Hippocampal formation (tissue), 2 donors: ENCODE data around the gene OBSCN.

Experiments
- DNase-seq, 2 donors: peaks; one replicate each; lab custom pipeline; 2025; lab: John Stamatoyannopoulos, UW

The OBSCN gene

DNA sequence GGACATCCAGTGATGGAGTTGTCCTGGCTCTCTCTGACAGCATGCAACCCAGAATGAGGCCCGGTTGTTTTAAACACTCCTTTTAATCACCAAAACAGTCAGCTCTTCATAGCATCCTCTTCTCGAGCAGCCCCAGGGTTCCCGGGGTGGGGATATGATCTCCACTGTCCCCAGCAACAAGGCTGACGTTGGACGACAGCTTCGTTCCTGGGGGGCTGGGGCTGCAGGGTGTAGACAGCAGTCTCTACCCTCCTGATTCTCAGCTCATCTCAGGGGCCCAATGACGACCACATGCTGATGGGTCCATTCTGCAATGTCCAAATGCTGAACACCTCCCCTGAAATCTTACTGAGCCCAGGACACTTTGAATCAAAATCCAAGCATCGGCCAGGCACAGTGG, 171.8 kb downstream of the OBSCN start:
- no peak for DNase-seq

DNA sequence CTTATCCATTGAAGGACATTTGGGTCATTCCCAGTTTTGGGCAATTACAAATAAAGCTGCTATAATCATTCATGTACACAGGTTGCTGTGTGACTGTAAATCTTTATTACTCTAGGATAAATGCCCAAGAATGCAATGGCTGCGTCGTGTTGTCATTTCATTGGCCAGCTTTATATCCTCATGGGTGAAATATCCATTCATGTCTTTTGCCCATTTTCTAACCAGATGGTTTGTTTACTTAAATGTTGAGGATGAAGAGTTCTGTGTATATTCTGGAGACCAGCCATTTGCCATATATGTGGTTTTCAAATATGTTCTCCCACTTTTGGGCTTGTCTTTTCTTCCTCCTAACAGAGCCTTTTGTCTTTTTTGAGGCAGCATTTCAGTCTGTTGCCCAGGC, 173.5 kb downstream of the OBSCN start:
- no peak for DNase-seq

DNA sequence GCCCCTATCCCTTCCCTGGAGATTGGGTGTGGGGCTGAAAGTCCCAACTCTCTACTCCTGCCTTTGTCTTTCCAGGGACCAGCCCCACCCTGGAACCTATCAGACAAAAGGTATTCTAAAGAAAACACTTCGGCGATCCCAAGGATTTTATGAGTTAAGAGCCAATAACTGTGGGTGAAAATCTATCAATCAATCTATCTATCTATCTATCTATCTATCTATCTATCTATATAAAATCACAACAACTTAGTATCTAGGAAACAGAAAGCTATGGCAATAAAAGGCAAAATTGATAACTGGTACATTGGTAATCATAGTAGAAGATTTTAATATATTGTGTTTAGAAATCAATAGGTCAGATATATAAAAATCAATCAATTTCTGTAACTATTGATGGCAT, 175.9 kb downstream of the OBSCN start:
- no peak for DNase-seq

DNA sequence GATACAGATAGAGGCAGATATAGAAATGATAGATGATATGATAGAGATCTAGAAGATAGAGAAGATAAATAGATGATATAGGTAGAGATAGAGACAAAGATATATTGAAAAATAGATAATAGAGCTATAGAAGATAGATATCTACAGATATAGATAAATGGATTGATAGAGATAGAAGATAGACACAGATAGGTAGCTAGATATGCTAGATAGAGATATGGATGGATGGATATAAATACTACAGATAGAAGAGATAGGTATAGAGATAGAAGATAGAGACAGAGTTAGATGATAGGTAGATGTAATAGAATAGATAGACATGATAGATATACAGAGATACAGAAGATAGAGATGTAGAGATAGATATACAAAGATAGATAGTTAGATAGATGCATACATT, 177.4 kb downstream of the OBSCN start:
- no peak for DNase-seq

DNA sequence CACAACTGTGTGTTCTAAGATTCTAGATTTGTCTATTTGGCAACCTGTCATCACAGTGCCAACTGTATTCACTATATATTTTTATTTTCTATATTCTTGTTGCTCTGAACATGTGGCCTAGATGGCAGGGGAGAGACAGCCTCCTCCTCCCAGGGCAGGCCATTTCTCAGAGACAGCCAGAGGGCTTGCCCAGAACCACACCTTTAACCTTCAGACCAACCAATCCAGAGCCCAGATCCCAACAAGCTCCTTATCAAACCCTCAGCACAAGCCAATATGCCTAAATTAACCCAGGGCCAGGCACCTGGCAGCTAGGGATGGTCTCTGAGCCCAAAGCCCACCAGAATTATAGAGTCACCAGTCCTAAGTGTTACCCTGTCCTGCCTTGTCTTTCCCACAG, 179.5 kb downstream of the OBSCN start:
- DNase-seq = no peak

DNA sequence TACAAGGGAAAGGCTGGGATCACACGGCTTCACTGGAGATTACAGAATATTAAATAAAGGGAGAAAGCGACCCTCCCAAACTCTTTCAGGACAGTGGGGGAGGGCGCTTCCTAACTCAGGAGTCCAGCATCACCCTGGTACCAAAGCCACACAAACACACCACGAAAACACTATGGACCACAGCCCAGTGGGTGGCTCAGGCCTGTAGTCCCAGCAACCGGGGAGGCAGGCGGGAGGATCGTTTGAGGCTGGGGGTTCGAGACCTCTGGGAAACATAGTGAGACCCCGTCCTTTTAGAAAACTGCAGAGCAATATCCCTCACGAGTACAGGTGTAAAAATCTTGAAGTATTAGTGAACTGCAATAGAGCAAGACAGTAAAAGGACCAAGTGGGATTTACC, 182.8 kb downstream of the OBSCN start:
- DNase-seq = no peak

DNA sequence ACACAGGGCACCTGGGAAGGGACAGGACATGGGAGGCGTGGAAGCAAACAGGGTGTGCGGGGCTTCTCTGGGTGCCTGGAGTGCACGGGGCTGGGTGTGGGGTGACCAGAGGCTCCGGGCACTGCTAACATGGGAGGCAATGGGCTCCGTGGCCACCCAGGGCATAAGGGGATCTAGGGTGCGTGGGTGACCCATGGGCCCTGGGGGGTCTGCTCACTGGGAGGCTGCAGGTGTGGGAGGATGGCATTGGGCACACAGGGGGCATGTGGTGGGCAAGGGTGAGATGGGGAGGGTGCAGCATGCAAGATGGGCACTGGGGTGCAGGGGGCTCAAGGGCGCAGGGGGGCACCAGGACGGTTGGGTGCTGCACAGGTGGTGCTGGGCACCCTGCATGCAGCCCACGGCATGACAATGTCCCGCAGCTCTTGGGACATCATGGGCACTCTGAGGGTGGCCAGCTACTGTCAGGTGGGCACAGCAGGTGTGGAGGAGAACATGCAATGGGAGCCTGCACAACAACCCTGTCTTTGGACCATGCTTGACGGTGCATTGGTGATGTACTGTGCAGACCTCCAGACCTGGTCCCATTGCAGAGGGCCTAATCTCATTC, 183.7 kb downstream of the OBSCN start:
- no peak for DNase-seq

DNA sequence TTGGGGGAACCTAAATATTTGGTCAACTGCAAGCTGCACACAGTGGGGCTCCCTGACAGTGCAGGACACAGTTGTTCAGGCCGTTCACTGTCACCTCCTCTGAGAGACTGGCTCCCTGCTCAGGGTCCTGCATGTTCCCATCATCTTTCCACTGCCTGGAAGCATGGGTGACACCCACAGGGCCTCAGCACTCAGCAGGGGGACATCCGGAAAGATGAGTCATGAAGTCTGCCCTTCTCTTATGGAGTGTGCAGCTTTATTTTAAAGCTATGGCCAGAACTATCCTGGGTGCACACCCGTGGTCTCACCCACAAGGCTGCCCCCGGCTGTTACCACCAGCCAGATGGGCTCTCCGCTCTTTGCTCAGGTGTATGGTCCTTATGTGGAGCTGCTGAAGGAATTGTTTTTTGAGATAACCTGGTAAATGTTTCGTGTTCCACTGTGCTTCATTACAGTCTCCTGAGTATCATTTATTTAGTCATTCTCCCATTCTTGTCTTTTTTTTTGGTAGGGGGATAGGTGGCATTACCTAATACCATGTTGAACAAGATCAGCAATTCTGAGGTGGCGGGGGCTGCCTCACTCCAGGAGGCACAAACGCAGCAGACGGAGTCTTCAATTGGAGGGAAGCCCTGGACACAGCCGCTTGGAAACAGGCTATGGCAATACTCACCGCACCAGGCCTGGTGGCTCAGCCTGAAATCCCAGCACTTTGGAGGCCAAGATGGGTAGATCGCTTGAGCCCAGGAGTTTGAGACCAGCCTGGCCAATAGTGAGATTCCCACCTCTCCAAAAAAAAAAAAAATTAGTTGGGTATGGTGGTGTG, 184.5 kb downstream of the OBSCN start:
- no peak for DNase-seq

DNA sequence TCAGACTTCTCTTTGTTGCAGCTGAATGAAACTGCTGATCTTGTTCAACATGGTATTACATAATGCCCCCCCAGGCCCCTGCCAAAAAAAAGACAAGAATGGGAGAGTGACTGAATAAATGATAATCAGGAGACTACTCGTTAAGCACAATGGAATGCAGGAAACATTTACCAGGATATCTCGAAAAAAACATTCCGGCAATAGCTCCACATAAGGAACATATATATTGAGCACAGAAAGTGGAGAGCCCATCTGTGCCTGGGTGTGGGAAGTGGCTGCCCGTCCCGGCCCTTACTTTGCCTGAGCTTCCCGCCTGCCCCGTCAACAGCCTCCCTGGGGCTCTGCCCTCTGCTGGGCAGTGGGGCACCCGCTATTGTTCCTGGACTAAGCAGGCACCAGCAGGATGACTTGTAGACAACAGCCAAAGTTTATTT, 185.4 kb downstream of the OBSCN start:
- DNase-seq = no peak

DNA sequence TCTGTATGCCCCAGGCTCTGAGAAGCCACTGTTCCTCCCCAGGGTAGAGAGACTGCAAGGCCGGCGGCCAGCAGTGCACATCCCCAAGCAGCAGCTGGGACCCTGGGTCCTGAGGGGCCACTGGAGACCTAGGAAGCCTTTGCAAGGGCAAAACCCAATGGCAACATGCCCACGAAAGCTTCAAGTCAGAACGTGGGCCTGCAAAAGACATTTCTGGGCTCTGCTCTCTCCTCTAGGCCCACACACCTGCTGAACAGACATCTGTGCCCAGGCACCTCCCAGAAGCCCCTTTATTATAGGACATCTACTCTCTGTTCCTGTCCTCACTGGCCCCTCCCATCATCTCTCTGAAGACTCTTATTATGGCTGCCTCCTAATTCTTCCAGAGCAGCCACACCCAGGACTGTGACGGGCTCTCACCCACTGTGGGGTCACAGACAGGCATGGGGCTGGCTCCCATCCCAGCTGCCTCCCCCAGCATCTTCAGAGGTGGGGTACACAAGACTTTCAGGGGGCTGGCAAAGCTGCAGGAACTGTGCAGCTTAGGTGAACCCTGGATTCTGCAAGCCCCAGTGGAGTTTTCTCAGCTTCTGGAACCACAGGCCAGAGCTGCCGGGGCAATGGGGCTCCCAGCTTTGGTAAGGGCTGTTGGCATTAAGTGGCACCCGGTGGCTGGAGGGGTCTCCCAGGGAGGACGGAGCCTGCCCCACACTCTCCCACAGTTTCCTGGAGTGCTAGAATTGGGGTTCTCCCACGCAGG, 186.1 kb downstream of the OBSCN start:
- DNase-seq = no peak

DNA sequence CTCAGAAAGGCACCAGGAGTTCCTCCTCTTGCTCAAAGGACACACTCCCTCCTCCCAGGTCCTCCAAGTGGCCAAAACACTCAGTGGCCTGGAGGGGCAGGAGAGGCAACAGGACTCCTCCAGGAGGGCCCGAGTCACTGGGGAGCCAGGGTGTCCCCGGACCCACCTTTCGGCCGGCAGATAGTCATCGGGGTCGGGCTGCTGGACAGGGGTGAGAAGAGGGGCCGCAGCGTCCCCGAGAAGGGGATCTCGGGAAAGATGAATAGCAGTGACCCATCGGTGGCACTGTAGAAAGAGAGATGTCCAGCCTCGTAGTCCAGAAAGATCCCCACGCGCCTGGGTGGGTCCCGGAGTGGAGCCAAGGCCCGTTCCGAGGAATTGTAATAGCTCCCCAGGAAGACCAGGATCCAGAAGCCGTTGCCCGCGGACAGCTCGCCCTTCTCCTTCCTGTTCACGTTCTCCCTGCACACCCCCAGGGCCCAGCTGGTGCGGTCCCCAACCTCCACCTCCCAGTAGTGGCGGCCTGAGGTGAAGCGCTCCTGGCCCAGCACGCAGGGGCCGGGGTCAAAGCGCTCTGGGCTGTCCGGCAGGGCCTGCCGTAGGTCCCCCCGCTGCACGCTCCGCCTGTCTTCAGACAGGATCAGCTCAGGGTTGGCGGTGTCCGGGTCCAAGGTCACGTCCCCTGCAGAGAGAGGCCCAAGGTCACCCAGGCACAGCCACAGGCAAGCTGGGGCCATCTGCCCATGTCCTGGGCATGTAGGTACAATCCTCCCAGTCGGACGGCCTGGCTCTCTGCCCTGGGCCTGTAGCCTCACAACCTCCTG, 186.9 kb downstream of the OBSCN start:
- no peak for DNase-seq

DNA sequence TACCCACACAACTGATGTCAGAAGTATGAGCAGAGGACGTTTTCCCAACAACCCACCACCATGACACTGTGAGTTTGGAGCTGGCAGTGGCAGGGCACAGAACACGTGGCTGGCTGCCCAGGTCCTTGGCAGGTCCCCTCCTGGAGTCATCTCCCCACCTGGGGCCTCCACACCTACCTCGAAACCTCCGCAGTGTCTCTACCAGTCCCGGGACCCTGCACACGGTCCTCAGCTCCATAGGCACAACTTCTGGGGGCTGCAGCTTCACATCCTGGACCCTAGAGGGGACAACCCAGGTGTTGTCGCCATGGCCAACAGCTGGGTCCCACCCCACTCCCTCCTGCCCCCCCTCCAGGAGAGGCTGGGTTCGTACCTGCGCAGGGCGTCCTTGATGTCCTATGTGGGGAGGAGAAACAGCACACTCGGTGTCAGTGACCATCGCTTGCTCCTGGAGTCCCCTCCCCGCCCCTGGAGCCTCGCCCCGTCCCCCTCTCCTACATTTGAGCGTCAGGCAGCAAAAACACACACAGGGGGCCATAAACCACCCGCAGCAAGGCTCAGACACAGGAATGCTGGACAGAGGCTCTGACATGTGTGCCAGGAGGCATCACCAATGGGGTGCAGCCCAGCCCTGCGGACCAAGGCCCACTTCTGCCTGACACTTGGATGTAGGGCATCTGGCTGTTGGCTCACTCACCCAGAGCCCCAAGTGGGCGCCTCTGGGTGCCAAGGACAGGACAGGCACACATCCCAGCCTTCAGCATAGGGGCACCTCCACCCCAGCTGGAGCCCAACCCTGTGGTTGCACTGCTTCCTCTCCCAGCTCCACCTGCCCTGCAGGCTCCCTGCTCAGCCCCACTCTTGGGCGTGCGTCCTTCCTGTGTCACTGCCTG, 189.2 kb downstream of the OBSCN start:
- no peak for DNase-seq

DNA sequence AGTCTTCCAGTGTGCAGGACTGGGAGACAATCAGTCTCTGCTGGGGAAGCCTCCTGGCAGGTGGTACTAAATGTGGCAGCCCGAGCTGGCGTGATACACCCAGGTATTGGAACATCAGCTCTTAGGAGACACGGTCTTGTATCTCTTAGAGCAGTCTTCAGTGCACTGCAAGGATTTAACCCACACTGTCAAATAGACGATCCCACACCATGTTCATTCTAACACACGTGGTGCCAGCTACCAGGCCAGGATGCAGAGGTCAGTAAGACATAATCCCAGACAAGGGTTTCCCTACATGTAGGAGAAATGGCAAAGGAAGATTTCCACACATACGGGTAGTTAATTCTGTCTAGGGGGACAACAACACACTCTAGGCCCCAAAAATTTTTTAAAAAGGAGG, 190.1 kb downstream of the OBSCN start:
- no peak for DNase-seq

DNA sequence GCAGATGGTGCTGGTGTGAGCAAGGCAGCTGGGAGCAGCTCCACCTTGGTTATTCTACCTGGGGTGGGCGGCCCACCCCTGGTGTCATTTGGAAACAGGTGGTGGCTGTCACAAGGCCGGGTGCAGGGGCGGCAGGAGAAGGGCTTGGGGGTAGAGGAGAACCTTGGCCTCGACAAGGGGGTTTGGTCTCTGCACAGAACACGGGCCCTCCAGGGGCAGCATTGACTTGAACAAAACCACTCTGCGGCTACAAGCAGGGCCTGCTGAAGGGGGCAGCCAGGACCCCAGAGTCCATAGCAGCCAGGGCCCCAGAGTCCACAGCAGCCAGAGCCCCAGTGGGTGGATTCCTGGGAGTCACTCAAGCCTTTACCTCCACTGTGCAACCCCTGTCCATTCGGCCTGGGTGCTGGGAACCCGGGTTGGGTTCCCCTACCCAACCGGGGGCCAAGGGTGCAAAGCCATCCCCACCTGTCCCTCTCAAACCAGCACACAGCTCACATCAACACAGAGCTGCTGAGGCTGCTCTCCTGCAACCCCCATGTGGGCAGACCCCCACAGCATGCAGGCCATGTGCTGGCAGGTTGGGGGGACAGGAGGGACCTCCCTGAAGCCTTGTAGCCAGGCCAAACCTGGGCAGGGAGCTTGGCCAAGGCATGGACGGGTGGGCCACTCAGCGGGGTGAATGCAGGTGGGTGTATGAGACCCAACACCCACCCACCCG, 191.1 kb downstream of the OBSCN start:
- no peak for DNase-seq

DNA sequence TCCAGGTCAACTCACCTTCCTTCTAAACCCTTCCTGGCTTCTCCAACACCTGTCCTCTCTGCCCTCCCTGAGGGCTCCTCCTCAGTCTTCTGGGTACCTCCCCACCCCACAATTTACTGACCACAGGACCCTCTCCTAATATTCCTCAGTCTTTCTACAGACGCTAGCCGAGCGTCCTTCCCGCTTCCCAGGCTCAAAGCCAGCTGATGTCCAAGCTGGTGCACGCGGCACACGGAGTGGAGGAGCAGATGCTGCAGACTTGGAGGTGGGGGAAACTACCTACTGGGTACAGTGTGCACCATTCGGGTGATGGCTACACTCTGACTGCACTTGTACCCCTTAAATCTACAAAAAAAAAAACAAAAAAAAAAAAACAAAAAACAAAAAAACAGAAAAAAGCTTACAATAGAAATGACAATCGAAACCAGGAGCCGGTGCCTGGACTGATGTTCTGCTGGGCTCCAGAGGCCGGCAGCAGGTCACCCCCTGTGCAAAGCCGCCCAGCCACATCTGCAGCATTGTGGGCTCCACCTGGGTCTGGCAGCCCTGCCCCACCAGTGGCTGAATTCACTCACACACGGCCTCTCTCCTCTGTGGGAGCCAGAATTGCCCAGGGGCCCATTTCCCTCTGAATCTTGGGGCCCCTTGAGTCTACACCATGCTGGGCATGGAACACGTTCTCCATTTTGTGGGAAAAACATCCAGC, 191.8 kb downstream of the OBSCN start:
- no peak for DNase-seq

DNA sequence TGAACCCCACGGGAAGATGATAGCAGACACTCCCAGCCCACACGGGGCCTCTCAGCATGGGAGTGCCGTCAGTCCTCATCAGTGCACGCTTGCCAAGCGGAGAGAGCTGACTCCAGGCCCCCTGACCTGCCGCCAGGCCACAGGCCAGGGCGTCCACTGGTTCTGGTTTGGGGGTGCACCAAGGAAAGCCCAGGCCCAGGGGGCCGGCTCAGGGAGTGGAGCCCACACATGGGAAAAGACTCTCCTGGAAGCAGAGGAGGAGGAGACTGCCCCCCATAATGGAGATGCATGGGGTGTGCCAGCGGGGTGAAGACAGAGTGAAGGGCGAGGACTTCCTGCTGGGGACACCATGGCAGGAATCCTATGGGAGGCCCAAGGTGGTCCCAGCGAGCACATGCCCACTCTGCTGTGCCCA, 192.4 kb downstream of the OBSCN start:
- DNase-seq = no peak

DNA sequence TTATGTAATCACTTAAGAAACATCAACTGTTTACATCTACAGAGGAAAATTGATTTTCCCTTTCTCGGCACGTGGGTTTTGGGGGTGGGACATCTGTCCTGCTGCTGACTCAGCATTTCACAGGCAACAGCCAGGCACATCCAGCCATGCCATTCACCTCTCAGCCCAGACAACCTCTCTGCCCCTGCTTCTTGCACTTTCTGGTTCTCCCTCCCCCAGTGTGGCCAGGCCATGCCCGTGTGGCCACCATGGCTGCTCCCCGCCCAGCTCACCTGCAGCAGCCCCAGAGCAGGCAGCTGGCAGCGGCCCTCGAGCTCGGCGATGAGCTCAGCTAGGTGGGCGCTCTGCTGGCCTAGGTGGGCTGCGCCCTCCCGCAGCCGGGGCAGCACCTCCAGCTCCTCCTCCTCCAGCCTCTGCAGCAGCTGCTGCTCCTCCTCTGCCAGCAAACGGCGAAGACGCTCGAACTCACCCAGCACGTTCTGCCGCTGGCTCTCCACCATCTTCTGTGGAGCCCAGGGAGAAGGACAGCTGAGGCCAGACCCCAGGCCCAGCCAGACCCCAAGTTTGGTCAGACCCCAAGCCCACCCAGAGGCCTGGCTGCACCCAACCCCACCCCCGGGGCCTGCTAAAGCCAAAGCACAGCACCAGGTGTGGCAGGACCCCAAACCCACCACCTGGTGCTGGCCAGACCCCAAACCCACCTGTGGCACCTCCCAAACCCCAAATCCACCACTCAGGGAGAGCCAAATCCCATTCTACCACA, 193.0 kb downstream of the OBSCN start:
- DNase-seq = no peak

DNA sequence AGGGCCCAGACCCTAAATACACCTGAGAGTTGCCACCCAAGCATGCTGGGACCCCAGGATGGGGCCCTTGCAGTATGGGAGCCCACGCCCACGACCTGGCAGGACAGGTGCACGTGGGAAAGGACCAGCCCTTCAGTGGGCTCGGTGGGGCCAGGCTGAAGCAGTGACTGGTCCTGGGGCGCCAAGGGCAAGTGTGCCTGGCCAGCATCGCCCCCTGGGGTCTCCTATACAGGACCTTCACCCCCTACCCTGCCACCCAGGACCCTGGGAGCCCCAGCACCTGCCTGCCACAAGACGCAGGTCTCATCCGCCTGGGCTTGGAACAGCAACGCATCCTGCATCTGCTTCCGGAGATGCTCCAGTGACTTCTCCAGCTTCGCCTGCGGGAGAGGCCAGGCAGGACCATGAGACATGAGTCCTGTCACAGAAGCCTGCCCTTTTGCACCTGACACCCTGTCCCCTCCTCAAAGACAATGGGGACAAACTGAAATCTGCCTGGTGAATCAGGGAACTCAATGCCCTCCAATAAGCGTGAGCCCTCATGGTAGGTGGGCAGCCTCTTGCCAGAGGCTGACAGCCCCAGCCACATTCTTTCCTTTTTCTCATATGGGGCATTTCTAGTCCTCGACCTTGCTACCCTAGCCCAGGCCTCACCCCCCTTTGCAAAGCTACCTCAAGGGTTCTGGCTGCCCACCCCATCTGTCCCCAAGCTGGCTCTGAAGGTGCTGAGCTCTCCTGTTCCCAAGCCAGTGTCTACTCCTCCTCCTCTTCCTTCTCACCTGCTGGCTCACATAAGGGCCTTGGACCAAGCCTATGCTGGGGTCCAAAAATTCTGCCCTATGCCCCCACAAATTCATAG, 194.2 kb downstream of the OBSCN start:
- DNase-seq = no peak
